GM19193 (cell line): Measurements from ENCODE around the gene DLST.

ENCODE experiments used
- POLR2A ChIP-seq: IDR thresholded peaks from 4 replicates; pipeline ENCODE4 v1.6.1; 2011; ENCODE audit not compliant: insufficient read depth, insufficient read length; ENCODE audit errors: extremely low read depth

DLST gene

GRCh38 chr14:74853581-74853980, 28.1 kb upstream of the DLST start:
- no peak for TF ChIP-seq POLR2A

GRCh38 chr14:74855021-74855420, 26.7 kb upstream of the DLST start:
- no peak for TF ChIP-seq POLR2A

GRCh38 chr14:74855945-74856344, 25.8 kb upstream of the DLST start:
- no peak for TF ChIP-seq POLR2A

- no peak for TF ChIP-seq POLR2A
These were observed 25.4 kb upstream of the DLST start for GRCh38 chr14:74856366-74856765.

- TF ChIP-seq POLR2A, result no peak
These were observed 23.7 kb upstream of the DLST start for GRCh38 chr14:74858022-74858421.

- TF ChIP-seq POLR2A, result no peak
These were observed 21.8 kb upstream of the DLST start for GRCh38 chr14:74859757-74860552.

- TF ChIP-seq POLR2A, result no peak
These were observed 20.6 kb upstream of the DLST start for GRCh38 chr14:74860899-74861733.

- TF ChIP-seq POLR2A, result no peak
These were observed 20.0 kb upstream of the DLST start for GRCh38 chr14:74861734-74862090.

- no peak for TF ChIP-seq POLR2A
These were observed 18.4 kb upstream of the DLST start for GRCh38 chr14:74863274-74863673.

- TF ChIP-seq POLR2A, result no peak
These were observed 17.5 kb upstream of the DLST start for GRCh38 chr14:74864198-74864597.

- TF ChIP-seq POLR2A, result no peak
These were observed 16.6 kb upstream of the DLST start for GRCh38 chr14:74865156-74865555.

- no peak for TF ChIP-seq POLR2A
These were observed 14.9 kb upstream of the DLST start for GRCh38 chr14:74866708-74867389.

GRCh38 chr14:74867673-74868072, 14.0 kb upstream of the DLST start:
- no peak for TF ChIP-seq POLR2A

- TF ChIP-seq POLR2A, result no peak
These were observed 13.0 kb upstream of the DLST start for GRCh38 chr14:74868739-74869138.

GRCh38 chr14:74871819-74872218, 9.9 kb upstream of the DLST start:
- TF ChIP-seq POLR2A, result no peak
